HFFc6 (cell line): ENCODE results near the gene LCA5L. TPM values are rescaled to one million over a fixed set of nuclear protein-coding genes. Genes with fewer than 3 reads are reported as not detected.

Experiments used
- DNase-seq: peaks from one replicate; pipeline ENCODE4 v3.0.0-alpha.2; 2018
- H3K27ac Mint-ChIP-seq: 2 replicates; pipeline ENCODE4 v1.8.0; 2020; ENCODE audit warnings: mild to moderate bottlenecking, mixed read lengths
- H3K27me3 Mint-ChIP-seq: 2 replicates; pipeline ENCODE4 v1.8.0; 2021; ENCODE audit warnings: mild to moderate bottlenecking, moderate library complexity, mixed read lengths; ENCODE audit not compliant: insufficient read depth
- H3K36me3 Mint-ChIP-seq: 2 replicates; pipeline ENCODE4 v1.8.0; 2021; ENCODE audit warnings: low read depth, mixed read lengths
- H3K4me1 Mint-ChIP-seq: 2 replicates; pipeline ENCODE4 v1.8.0; 2020; ENCODE audit warnings: low read depth, mixed read lengths
- H3K4me3 Mint-ChIP-seq: 2 replicates; pipeline ENCODE4 v1.8.0; 2020; ENCODE audit warnings: mild to moderate bottlenecking, moderate library complexity, mixed read lengths
- H3K9me3 Mint-ChIP-seq: 2 replicates; pipeline ENCODE4 v1.8.0; 2020; ENCODE audit warnings: mild to moderate bottlenecking, mixed read lengths
- total RNA-seq, 6 experiments: library from RNA; stranded (reverse); fragmentation: NEBNext Ultra II Directional; extraction: Animal tissue kit (Norgen Biotek cat#: 25700); gene quantifications; 2 replicates in 1 of 6; 3 replicates in 5 of 6; pipeline ENCODE4 v1.2.3, GENCODE V29; 2021
- TF ChIP-seq, protein P1 (sequence below): fragments of 200-600 bp; sonication (generic); IDR thresholded peaks from 2 replicates; pipeline ENCODE4 v1.5.0; 2021; ENCODE audit warnings: antibody characterized with exemption, mild to moderate bottlenecking

Gene LCA5L
- total RNA-seq, 6 experiments from 2014 or later = 0.73 to 1.4 (median 0.86) TPM

DNA sequence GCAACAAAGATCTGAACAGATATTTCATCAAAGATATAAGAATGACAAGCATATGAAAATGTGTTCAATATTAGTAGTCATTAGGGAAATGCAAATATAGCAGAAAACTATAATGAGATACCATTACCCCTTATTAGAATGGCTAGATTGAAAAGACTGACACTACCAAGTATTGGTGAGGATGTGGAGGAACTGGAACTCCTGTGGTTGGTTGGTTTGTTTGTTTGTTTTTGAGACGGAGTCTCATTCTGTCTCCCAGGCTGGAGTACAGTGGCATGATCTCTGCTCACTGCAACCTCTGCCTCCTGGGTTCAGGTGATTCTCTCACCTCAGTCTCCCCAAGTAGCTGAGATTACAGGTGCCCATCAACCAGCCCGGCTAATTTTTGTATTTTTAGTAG is 77.8 kb downstream of the LCA5L start:
- H3K27me3 Mint-ChIP-seq = peaks cover 5% of the 10 kb centered on the region; the same call in 1 of the 2 replicates
- H3K36me3 Mint-ChIP-seq = no peaks in the 10 kb centered on the region
- no peak overlapping the region for H3K4me3 Mint-ChIP-seq
- H3K4me1 Mint-ChIP-seq = peaks cover 29% of the 10 kb centered on the region
- no peak overlapping the region for H3K27ac Mint-ChIP-seq
- no peak for DNase-seq
- TF ChIP-seq, protein P1, sequence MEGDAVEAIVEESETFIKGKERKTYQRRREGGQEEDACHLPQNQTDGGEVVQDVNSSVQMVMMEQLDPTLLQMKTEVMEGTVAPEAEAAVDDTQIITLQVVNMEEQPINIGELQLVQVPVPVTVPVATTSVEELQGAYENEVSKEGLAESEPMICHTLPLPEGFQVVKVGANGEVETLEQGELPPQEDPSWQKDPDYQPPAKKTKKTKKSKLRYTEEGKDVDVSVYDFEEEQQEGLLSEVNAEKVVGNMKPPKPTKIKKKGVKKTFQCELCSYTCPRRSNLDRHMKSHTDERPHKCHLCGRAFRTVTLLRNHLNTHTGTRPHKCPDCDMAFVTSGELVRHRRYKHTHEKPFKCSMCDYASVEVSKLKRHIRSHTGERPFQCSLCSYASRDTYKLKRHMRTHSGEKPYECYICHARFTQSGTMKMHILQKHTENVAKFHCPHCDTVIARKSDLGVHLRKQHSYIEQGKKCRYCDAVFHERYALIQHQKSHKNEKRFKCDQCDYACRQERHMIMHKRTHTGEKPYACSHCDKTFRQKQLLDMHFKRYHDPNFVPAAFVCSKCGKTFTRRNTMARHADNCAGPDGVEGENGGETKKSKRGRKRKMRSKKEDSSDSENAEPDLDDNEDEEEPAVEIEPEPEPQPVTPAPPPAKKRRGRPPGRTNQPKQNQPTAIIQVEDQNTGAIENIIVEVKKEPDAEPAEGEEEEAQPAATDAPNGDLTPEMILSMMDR = no peak
- no peaks in the 10 kb centered on the region for H3K9me3 Mint-ChIP-seq

DNA sequence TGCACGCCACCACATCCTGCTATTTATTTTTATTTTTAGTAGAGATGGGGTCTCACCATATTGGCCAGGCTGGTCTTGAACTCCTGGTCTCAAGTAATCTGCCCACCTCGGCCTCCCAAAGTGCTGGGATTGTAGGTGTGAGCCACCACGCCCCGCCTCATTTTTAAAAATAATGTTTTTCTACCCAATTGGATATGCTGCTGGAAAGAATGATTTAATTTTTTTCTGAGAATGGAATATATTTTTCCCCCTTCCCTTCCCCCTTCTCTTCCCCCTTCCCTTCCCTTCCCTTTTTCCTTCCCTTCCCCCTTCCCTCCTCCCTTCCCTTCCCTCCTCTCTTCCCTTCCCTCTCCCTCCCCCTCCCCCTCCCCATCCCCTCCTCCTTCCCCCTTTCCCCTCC is 79.0 kb downstream of the LCA5L start:
- Mint-ChIP-seq H3K27me3 (peaks cover 9% of the 10 kb centered on the region), H3K9me3 (no peaks in the 10 kb centered on the region), H3K4me3 (no peak overlapping the region), H3K27ac (no peak overlapping the region), H3K36me3 (no peaks in the 10 kb centered on the region), H3K4me1 (peaks cover 29% of the 10 kb centered on the region)
- no peak for DNase-seq
- TF ChIP-seq, protein P1 = no peak

DNA sequence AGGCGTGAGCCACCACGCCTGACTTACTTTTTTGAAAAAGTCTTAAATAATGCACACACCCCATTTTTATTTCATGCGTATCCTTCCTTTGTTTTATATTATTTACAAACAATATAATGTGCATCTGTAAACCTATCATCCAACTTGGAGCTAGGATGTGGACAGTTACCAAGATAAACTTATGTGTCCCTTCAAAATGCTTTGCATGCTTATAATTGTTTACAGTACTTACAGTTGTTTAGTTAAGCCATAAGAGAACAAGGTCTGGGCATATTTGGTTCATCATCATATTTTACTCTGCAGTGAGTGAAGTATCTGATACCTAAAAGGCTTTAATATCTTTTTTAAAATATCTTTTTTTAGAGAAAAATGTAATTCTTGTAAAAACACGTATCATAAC is 80.6 kb downstream of the LCA5L start:
- no peak for DNase-seq
- TF ChIP-seq, protein P1 = no peak
- Mint-ChIP-seq H3K27me3 (peaks cover 13% of the 10 kb centered on the region), H3K4me1 (peaks cover 21% of the 10 kb centered on the region), H3K27ac (no peak overlapping the region), H3K36me3 (no peaks in the 10 kb centered on the region), H3K9me3 (no peaks in the 10 kb centered on the region), H3K4me3 (no peak overlapping the region)

DNA sequence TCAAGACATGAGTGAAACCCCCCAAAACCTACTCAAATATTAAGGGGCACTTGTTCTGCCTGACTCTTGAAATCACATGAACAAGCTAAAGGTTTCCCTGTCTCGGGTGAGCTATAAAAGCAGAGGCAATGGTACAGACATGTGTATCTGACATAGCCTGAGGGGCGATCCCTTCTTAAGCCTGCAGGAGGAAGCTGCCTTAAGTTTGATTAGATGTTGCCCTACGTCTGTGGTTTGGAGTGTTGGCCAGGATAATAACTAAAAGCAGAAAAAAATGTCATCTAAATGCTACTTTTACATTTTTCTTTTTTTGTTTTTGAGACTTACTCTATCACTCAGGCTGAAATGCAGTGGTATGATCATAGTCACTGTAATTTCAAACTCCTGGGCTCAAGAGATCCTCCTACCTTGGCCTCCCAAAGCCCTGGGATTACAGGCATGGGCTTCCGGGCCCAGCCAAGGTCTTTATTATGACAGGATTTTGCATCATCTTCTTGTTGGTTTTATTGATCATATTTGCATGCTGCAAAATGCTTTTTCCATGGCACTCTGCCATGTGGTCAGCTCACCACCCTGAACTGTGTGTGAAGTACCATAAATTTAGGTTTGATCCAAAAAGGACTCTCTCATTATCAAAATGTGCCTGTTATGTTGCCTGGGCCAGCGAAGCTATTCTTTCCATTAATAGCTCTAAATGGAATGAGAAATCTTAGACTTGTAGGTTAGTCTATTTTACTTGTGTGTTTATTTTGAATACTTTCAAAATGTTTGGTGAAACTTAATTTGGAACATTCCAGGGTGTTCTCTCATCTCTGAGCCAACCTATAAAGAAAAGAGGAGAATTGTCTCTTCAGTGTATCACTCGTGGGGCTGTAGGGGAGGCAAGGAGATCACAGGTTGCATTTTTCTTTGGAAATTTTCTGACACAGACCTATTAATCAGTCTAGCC is 81.7 kb downstream of the LCA5L start:
- Mint-ChIP-seq H3K4me3 (no peak overlapping the region), H3K9me3 (no peaks in the 10 kb centered on the region), H3K27me3 (peaks cover 13% of the 10 kb centered on the region), H3K27ac (no peak overlapping the region; the same call in 1 of the 2 replicates), H3K4me1 (peaks cover 18% of the 10 kb centered on the region), H3K36me3 (no peaks in the 10 kb centered on the region)
- DNase-seq = peak; percentile 25
- TF ChIP-seq, protein P1 = no peak

DNA sequence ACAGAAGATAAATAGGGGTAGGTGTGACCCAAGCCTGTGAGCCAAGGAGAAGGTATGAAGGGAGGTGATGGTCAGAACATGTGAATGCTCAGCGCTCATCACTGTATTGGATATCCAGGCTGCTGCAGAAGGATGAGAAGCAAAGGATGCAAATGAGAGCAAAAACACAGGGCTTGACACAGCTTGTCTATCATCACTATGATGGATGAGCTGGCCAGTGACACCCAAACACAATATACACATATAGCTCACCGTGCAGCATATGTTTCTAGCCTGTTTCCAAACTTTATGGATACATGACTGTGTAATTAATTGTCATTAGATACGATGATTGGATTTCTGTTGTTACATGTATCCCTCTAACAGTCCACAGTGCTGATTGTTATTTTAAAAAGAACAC is 82.8 kb downstream of the LCA5L start:
- no peak for DNase-seq
- Mint-ChIP-seq H3K36me3 (no peaks in the 10 kb centered on the region), H3K27ac (no peak overlapping the region), H3K4me1 (peaks cover 18% of the 10 kb centered on the region), H3K9me3 (no peaks in the 10 kb centered on the region), H3K27me3 (peaks cover 17% of the 10 kb centered on the region), H3K4me3 (no peak overlapping the region)
- TF ChIP-seq, protein P1 = no peak
